ENCODE results near the gene DIAPH1.
A peak's percentile ranks its signal among the peaks of the same experiment; 100 is the strongest.

DIAPH1 gene

GRCh38 chr5:141506381-141507155 lies 112.2 kb downstream of the DIAPH1 start:
- no peak for DNase-seq (ENCODE audit: low spot score)

DNA sequence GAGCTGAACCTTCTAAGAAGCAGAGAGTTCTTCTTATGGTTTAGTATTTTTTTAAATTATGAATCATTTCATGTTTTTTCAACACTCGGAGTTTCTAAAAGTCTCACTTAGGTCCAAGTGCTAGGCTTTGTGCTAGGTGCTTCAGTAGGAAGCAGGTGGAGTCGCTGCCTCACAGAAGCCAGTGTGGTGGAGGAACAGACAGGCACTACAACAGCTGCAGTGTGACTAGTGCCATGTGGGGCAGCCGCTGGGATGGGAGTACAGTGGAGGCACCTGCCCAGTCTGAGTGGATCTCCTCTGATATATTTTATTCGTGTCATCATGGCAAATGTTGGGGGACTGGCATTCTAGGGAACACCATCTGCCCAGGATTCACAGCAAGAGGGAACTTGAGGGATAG lies 114.6 kb downstream of the DIAPH1 start:
- no peak for DNase-seq (ENCODE audit: low spot score)

- no peak for DNase-seq (ENCODE audit: low spot score)
These were observed 115.1 kb downstream of the DIAPH1 start for GRCh38 chr5:141503681-141504080.

DNA sequence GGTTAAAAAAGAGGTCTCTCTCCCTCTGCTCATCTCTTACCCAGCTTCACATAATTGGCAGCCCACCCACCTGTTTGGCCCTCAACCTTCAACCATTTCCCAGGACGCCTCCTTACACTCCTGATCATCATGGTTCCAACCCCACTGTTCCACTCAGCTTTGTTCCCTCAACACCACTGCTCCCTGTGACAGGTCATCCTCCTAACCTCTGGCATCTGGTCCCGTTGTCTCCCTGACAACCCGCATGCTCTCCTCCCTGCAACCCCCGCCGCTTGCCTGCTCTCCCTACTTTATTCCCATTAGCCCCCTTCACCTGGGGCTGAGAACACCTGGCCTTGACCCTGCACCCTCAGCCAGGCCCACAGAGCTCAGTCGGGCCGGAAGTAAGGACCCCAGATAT lies 117.0 kb downstream of the DIAPH1 start:
- DNase-seq (ENCODE audit: low spot score), result no peak

DNA sequence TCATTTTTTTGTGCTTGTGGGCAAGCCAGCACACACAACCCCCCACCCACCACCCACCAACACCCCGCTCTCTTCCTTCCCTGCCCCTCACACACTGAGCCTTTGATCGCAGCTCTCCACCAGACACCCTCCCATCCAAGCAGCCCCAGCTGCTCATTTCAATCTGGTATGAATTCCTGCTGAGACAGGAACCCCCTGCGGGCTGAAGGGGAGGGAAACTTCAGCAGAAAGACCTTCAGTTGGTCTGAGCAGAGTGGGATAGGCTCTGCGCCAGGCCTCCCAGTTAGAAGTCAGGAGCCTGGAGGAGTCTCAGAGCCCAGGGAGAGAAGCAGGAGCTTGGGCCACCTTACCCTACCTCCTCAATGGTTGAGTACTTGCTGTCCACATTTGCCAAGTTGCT lies 122.8 kb downstream of the DIAPH1 start:
- DNase-seq (ENCODE audit: low spot score), result peak; percentile 23

DNA sequence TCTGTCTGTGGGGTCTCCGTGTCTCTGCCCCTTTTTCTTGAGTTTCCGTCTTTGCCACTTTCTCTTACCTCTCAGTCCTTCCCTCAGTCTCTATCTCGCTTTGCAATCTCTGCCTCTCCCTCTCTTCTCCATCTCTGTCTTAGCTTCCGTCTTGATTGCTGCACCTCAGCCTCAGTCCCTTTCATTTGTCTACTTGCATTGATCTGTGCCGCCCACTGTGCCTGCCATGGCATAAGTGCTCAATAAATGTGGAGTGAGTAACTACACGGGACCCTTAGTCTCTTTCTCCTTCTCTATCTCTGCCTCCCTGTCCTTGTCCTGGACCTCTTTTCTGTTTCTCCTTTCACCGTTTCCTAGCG lies 123.4 kb downstream of the DIAPH1 start:
- DNase-seq (ENCODE audit: low spot score), result no peak

DNA sequence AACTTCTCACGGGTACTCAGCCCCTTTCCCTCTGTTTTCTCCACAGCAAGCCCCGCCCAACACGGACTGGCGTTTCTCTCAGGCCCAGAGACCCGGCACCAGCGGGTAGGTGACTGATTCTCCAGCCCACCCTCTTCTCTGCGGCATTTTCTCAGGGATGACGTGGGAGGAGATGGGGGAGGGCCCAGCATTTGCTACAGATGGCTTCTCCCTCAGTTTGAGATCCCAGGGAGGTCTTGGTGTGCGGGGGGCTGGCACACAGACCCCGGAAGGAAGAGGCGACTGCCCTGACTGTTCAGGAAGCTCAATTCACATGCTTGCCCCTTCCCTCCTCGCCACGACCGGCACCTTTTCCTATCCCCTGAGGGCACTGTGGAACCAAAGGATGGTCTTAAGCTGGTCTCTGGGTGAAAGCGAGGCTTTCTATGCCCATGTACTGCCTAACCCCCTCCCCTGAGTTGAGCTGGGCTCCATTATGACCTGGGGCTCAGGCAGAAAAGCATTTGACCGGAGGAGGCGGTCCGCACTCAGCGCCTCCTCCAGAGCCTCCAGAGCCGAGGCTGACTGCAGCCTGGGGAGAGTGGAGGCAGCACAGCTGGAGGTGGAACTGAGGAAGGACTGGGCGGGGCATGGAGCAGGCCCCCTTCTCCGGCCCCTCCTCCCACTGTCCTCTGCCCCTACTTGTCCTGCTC lies 123.9 kb downstream of the DIAPH1 start:
- DNase-seq (ENCODE audit: low spot score), result no peak

DNA sequence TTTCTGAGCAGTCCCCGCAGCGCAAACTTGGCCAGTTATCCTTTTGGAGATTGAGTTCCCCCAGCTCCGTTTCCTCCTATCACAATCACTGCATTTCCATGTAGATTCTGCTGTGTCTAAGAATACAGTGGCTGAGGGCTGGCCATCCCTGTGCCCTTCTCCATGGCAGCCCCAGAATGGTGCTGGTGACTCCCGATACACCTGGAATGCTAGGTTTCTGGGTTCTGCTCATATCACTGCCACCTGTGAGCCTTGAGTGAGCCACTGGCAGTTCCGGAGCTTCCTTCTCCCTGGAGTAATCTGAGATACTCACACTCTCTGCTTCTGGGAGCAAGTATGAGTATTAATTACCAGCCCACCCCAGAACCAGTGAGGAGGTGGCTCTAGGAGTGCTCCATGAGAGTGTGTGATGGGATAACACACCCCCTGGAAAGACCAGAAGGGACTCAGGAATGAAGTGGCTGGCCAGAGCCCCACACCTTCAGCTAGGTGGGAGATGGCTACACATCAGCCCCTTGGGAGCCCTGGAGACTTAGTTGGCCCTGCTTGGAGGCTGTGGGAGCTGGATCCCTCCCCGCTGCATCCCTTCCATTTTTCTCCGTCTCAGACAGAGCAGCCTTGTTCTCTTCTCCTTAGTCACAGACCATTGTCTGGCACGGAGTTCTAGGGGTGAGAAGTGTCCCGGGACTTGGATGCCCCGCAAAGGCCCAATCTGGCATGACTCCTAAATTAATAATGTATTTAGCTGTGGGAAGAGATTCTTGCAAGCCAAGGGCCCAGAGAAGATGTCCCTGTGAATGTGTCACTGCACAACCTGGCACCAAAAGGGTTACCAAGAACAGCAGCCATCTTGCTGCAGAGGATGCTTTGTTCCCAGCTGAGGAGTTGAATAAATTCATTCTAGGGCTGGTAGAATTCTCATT lies 125.0 kb downstream of the DIAPH1 start:
- DNase-seq (ENCODE audit: low spot score), result peak; percentile 47

DNA sequence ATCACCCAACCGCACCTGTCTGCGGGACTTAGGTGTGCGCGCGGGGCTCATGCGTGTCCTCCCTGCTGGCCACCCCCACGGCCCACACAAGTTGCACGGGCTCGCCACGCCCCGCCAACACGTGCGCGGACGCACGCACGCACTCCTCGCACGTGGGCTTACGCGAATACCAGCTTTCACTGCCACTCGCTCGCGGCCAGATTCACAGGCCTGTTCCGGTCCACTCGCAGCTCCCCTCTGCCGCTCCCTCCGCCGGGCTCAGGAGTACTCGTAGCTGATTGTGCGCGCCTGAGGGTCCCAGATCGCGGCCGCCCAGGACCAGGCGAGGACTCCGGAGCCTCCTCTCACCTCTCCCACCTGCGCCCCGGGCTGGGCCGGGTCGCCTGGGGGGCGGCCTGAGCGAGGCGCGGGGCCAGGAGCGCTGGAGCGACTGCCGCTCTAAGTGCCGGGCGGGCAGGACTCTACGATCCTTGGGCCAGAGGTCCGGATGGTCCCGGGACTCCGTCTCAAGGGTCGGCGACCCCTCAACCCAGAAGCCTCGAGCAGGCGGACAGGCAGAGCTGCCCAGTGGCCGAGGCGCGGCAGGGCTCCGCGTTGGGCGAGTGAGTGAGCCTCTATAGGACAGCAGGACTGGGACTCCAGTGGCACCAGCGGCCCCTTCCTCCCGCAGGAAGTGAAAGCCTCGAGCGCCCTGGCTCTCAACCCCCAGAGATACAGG lies 126.5 kb downstream of the DIAPH1 start:
- no peak for DNase-seq (ENCODE audit: low spot score)

GRCh38 chr5:141491323-141492167 lies 127.3 kb downstream of the DIAPH1 start:
- no peak for DNase-seq (ENCODE audit: low spot score)

GRCh38 chr5:141490771-141491170 lies 128.0 kb downstream of the DIAPH1 start:
- no peak for DNase-seq (ENCODE audit: low spot score)

GRCh38 chr5:141490271-141490670 lies 128.5 kb downstream of the DIAPH1 start:
- no peak for DNase-seq (ENCODE audit: low spot score)

GRCh38 chr5:141489841-141490240 lies 129.0 kb downstream of the DIAPH1 start:
- no peak for DNase-seq (ENCODE audit: low spot score)

DNA sequence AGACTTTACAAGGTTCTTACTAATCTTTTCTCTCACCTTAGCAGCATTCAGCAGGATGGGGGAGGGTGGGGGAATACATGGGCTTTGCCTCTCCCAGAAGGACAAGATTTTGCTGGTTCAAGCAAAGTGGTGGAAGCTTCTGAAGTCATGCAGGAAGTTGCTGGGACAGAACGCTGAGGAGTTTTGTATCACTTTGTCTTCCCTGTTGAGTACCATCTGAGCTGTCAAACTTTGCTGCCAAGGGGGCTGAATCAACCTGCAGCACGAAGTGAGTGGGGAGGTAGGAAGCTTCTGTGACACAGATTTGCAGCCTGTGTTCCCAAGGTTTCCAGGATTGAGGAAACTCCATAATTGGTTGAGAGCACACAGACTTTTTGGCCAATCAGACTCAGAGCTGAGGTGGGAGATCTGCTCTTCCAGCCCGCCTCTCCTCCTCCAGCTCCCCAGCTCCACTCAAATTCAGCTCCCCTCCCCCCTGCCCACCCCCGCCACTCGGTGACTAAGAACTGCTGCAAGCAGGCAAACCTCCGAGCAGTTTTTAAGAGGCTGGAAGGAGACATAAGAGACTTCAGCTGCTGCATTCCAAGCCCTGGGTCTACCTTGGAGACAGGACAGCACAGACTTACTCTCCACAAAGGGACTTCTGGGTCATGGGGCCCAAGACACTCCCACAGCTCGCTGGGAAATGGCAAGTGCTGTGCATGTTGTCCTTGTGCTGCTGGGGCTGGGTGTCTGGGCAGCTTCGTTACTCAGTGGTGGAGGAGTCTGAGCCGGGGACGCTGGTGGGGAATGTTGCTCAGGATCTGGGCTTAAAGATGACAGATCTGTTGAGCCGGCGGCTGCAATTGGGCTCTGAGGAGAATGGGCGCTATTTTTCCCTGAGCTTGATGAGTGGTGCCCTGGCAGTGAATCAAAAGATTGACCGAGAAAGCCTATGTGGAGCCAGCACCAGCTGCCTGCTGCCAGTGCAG lies 129.9 kb downstream of the DIAPH1 start, which contains the start of gene PCDHGC5:
TSS of gene PCDHGC5 (plus strand) at position 491 of the 971 bp plus-strand sequence. CDS start at position 651, 160 bp downstream.
- no peak for DNase-seq (ENCODE audit: low spot score)

DNA sequence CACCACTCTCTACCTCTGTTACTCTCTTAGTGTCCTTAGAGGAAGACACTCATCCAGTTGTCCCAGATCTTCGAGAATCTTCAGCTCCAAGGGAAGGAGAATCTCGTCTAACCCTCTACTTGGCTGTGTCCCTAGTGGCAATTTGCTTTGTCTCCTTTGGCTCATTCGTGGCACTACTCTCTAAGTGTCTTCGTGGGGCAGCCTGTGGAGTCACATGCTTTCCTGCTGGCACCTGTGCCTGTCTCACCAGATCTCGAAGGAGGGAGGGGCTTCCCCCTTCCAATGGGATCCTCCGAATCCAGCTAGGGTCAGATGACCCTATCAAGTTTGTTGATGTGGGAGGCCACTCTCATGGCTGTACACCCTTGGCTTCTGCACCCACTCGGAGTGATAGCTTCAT lies 131.7 kb downstream of the DIAPH1 start:
- no peak for DNase-seq (ENCODE audit: low spot score)

- no peak for DNase-seq (ENCODE audit: low spot score)
These were observed 132.7 kb downstream of the DIAPH1 start for GRCh38 chr5:141486091-141486490.

GRCh38 chr5:141485321-141486055 lies 133.3 kb downstream of the DIAPH1 start:
- DNase-seq (ENCODE audit: low spot score), result no peak

DNA sequence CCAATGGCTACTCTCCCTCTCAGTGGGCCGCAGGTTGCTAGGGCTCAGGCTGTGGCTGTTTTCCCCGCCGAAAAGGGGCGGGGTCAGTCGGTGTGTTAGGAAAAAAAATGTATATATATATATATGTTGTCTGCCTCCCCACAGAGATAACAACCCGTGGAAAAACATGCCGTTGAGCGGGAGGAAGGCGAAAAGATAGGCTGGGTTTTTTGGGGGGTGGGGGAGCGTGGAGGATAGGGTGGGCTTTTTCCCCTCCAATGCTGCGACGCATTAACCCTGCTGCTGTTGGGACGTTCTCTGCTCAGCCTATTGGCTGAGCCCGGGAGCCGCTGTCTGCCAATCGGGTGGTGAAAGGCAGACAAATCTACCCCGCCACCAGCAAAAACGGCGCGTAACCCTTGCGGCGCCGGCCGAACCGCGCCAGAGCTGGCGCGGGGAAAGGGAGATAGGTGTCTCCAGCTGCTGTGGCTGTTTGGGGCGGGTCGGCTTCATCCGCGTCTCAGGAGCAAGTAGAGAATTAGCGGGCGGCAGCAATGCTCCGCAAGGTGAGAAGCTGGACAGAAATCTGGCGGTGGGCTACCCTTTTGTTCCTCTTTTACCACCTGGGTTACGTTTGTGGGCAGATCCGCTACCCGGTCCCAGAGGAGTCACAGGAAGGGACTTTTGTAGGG lies 134.0 kb downstream of the DIAPH1 start, which contains the start of gene PCDHGC4:
TSS of gene PCDHGC4 (plus strand) at position 390 of the 671 bp plus-strand sequence. CDS start at position 534, 144 bp downstream.
- no peak for DNase-seq (ENCODE audit: low spot score)
